ENCODE measurements around the gene SAGE1. TPM values are rescaled to one million over a fixed set of nuclear protein-coding genes. Genes with fewer than 3 reads are reported as not detected.

SAGE1 gene
- total and polyA plus RNA-seq, 9 of the 15 experiments (the other 6 are each of a cell fraction or from before 2014, with no cell fraction given), result 14.6 to 79.2 (median 29.3) TPM

- no peak for TF ChIP-seq ZNF280B (CRISPR knock-in tag; IDR thresholded peaks at IDR 0.05)
- no peak for TF ChIP-seq ARID2 (IDR thresholded peaks at IDR 0.05)
- TF ChIP-seq, protein P1, sequence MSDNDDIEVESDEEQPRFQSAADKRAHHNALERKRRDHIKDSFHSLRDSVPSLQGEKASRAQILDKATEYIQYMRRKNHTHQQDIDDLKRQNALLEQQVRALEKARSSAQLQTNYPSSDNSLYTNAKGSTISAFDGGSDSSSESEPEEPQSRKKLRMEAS (CRISPR knock-in tag; IDR thresholded peaks at IDR 0.05), result peak; percentile 75
- peak; percentile 95 for TF ChIP-seq ETV1 (tag; conservative IDR thresholded peaks at IDR 0.05; ENCODE audit: low read depth)
- TF ChIP-seq FUS (optimal IDR thresholded peaks at IDR 0.05; ENCODE audit: low read depth, low read length), result no peak
- TF ChIP-seq DEAF1 (CRISPR knock-in tag; IDR thresholded peaks at IDR 0.05), result no peak
- no peak for TF ChIP-seq CAMTA2 (CRISPR knock-in tag; conservative IDR thresholded peaks at IDR 0.05)
- no peak for TF ChIP-seq ZNF224 (CRISPR knock-in tag; IDR thresholded peaks at IDR 0.05)
- TF ChIP-seq, protein P2, sequence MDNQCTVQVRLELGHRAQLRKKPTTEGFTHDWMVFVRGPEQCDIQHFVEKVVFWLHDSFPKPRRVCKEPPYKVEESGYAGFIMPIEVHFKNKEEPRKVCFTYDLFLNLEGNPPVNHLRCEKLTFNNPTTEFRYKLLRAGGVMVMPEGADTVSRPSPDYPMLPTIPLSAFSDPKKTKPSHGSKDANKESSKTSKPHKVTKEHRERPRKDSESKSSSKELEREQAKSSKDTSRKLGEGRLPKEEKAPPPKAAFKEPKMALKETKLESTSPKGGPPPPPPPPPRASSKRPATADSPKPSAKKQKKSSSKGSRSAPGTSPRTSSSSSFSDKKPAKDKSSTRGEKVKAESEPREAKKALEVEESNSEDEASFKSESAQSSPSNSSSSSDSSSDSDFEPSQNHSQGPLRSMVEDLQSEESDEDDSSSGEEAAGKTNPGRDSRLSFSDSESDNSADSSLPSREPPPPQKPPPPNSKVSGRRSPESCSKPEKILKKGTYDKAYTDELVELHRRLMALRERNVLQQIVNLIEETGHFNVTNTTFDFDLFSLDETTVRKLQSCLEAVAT (IDR thresholded peaks at IDR 0.05), result no peak
- TF ChIP-seq ELF2 (CRISPR knock-in tag; IDR thresholded peaks at IDR 0.05), result peak; percentile 87
- TF ChIP-seq, protein P3, sequence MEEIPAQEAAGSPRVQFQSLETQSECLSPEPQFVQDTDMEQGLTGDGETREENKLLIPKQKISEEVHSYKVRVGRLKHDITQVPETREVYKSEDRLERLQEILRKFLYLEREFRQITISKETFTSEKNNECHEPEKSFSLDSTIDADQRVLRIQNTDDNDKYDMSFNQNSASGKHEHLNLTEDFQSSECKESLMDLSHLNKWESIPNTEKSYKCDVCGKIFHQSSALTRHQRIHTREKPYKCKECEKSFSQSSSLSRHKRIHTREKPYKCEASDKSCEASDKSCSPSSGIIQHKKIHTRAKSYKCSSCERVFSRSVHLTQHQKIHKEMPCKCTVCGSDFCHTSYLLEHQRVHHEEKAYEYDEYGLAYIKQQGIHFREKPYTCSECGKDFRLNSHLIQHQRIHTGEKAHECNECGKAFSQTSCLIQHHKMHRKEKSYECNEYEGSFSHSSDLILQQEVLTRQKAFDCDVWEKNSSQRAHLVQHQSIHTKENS (CRISPR knock-in tag; IDR thresholded peaks at IDR 0.05), result no peak
- TF ChIP-seq, protein P4, sequence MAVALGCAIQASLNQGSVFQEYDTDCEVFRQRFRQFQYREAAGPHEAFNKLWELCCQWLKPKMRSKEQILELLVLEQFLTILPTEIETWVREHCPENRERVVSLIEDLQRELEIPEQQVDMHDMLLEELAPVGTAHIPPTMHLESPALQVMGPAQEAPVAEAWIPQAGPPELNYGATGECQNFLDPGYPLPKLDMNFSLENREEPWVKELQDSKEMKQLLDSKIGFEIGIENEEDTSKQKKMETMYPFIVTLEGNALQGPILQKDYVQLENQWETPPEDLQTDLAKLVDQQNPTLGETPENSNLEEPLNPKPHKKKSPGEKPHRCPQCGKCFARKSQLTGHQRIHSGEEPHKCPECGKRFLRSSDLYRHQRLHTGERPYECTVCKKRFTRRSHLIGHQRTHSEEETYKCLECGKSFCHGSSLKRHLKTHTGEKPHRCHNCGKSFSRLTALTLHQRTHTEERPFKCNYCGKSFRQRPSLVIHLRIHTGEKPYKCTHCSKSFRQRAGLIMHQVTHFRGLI (CRISPR knock-in tag; IDR thresholded peaks at IDR 0.05), result no peak
- no peak for TF ChIP-seq ZNF436 (CRISPR knock-in tag; IDR thresholded peaks at IDR 0.05)
- TF ChIP-seq, protein P5, sequence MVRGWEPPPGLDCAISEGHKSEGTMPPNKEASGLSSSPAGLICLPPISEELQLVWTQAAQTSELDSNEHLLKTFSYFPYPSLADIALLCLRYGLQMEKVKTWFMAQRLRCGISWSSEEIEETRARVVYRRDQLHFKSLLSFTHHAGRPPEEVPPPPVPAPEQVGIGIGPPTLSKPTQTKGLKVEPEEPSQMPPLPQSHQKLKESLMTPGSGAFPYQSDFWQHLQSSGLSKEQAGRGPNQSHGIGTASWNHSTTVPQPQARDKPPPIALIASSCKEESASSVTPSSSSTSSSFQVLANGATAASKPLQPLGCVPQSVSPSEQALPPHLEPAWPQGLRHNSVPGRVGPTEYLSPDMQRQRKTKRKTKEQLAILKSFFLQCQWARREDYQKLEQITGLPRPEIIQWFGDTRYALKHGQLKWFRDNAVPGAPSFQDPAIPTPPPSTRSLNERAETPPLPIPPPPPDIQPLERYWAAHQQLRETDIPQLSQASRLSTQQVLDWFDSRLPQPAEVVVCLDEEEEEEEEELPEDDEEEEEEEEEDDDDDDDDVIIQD (CRISPR knock-in tag; IDR thresholded peaks at IDR 0.05), result no peak
- peak; percentile 62; the same call in 1 of the 2 replicates for TF ChIP-seq GATAD2B (IDR thresholded peaks at IDR 0.05; ENCODE audit: borderline replicate concordance)
- peak; percentile 79 for TF ChIP-seq GABPB1 (CRISPR knock-in tag; IDR thresholded peaks at IDR 0.05)
- TF ChIP-seq NR2C1 (IDR thresholded peaks at IDR 0.05), result 0 out of 2 replicates have a peak, but pooled peaks have one; percentile 12
- no peak for TF ChIP-seq NR2C1 (tag; IDR thresholded peaks at IDR 0.05)
- no peak for TF ChIP-seq BCOR (IDR thresholded peaks at IDR 0.05)
These were observed at the start of gene SAGE1, which contains the start of gene CT45A10 (continued) for GRCh38 chrX:135893294-135893817.
